B cell (primary cell): ENCODE measurements around the gene CRYBG3. TPM values are rescaled to one million over a fixed set of nuclear protein-coding genes. Genes with fewer than 3 reads are reported as not detected.
A peak's percentile ranks its signal among the peaks of the same experiment; 100 is the strongest.

Experiments used
- ATAC-seq: fragments of 200-7000 bp; cut with Tn5 transposase; one replicate; pipeline ENCODE4 v1.10.0; 2021; ENCODE audit warnings: low read depth, mild to moderate bottlenecking, moderate number of reproducible peaks, moderate library complexity
- CTCF ChIA-PET: fragments of 350-600 bp; sonication (Branson Sonifier 250); formaldehyde crosslinking; loops from one replicate; lab custom pipeline; 2021; ENCODE audit warnings: antibody characterized with exemption, inconsistent platforms; lab: Charles Lee
- POLR2A ChIA-PET: fragments of 350-600 bp; sonication (Branson Sonifier 250); formaldehyde crosslinking; loops from one replicate; lab custom pipeline; 2021; ENCODE audit warnings: antibody characterized with exemption; lab: Charles Lee
- DNase-seq: peaks from one replicate; pipeline ENCODE4 v3.0.0; 2013
- H2AFZ ChIP-seq: 2 replicates; pipeline ENCODE4 v1.6.1; 2012; ENCODE audit warnings: mild to moderate bottlenecking, low read depth, low read length; ENCODE audit not compliant: insufficient read depth, poor library complexity, severe bottlenecking
- H3K27ac ChIP-seq, 2 donors: 1 replicate in 1 of 2; 2 replicates in 1 of 2; pipeline ENCODE4 v1.5.1; 2012 to 2013; ENCODE audit warnings: low read length in 2 of 2, mild to moderate bottlenecking in 2 of 2, moderate library complexity in 1 of 2
- H3K27me3 ChIP-seq, 4 experiments: fragments of 200-600 bp in 1 of 4; sonication (generic) in 1 of 4; replicated peaks in 1 of 4; 1 replicate in 2 of 4; 2 replicates in 2 of 4; pipeline versions ENCODE4 v1.6.1 to v1.7.0; 2013 to 2016; ENCODE audit warnings: low read length in 3 of 4, mild to moderate bottlenecking in 2 of 4, mixed read lengths in 1 of 4, moderate library complexity in 1 of 4; ENCODE audit not compliant: insufficient read depth in 4 of 4, control insufficient read depth in 3 of 4; ENCODE audit errors: control extremely low read depth in 1 of 4
- H3K36me3 ChIP-seq, 2 experiments: replicated peaks in 1 of 2; 1 replicate in 1 of 2; 2 replicates in 1 of 2; pipeline versions ENCODE4 v1.6.1 to v1.7.1; 2013; ENCODE audit warnings: low read length in 1 of 2; ENCODE audit not compliant: insufficient read depth in 2 of 2, control insufficient read depth in 1 of 2; ENCODE audit errors: control extremely low read depth in 1 of 2, extremely low read depth in 1 of 2
- H3K4me1 ChIP-seq, 2 donors: fragments of 200-600 bp in 1 of 2; sonication (generic) in 1 of 2; 1 replicate in 1 of 2; 2 replicates in 1 of 2; pipeline versions ENCODE4 v1.5.1 to v1.6.1; 2013 to 2017; ENCODE audit warnings: low read length in 2 of 2; ENCODE audit not compliant: control insufficient read depth in 2 of 2, insufficient read depth in 2 of 2
- H3K4me2 ChIP-seq: replicated peaks from 2 replicates; pipeline ENCODE3; 2012; ENCODE audit warnings: mild to moderate bottlenecking, low read depth, low read length; ENCODE audit not compliant: poor library complexity, severe bottlenecking
- H3K4me3 ChIP-seq, 5 experiments: fragments of 200-600 bp in 1 of 5; sonication (generic) in 1 of 5; 1 replicate in 3 of 5; 2 replicates in 2 of 5; pipeline versions ENCODE4 v1.5.1 to v1.7.0; 2011 to 2016; ENCODE audit warnings: low read length in 4 of 5, mild to moderate bottlenecking in 4 of 5, low read depth in 2 of 5, control low read depth in 1 of 5, moderate library complexity in 1 of 5; ENCODE audit not compliant: insufficient read depth in 1 of 5; ENCODE audit errors: control extremely low read depth in 1 of 5, extremely low read depth in 1 of 5
- H3K79me2 ChIP-seq: fragments of 200-600 bp; sonication (generic); one replicate; pipeline ENCODE4 v1.6.0; 2016; ENCODE audit warnings: low read length; ENCODE audit not compliant: control insufficient read depth, insufficient read depth
- H3K9ac ChIP-seq: fragments of 200-600 bp; sonication (generic); 2 replicates; pipeline ENCODE4 v1.6.1; 2017; ENCODE audit warnings: mild to moderate bottlenecking, low read length, moderate library complexity
- H3K9me3 ChIP-seq, 3 donors: one replicate each; pipeline versions ENCODE4 v1.6.1 to v1.7.1; 2013; ENCODE audit warnings: low read length in 2 of 3; ENCODE audit not compliant: control insufficient read depth in 2 of 3, insufficient read depth in 1 of 3; ENCODE audit errors: control extremely low read depth in 1 of 3
- H4K20me1 ChIP-seq: 2 replicates; pipeline ENCODE4 v1.6.0; 2012; ENCODE audit warnings: mild to moderate bottlenecking, low read length; ENCODE audit not compliant: insufficient read depth, control insufficient read depth, poor library complexity, severe bottlenecking
- H3K27ac Mint-ChIP-seq: one replicate; pipeline ENCODE4 v1.8.0; 2021; ENCODE audit warnings: mixed read lengths
- H3K27me3 Mint-ChIP-seq: one replicate; pipeline ENCODE4 v1.8.0; 2021; ENCODE audit warnings: mixed read lengths
- H3K4me1 Mint-ChIP-seq: one replicate; pipeline ENCODE4 v1.8.0; 2021; ENCODE audit warnings: mixed read lengths
- H3K4me3 Mint-ChIP-seq: one replicate; pipeline ENCODE4 v1.8.0; 2021; ENCODE audit warnings: mixed read lengths
- H3K9me3 Mint-ChIP-seq: one replicate; pipeline ENCODE4 v1.8.0; 2022; ENCODE audit warnings: mixed read lengths; ENCODE audit not compliant: insufficient read depth
- EZH2 ChIP-seq: IDR thresholded peaks from 2 replicates; pipeline ENCODE4 v1.6.1; 2012; ENCODE audit warnings: borderline replicate concordance, low read depth, mild to moderate bottlenecking, moderate library complexity, low read length; ENCODE audit not compliant: insufficient read depth, poor library complexity, severe bottlenecking
- WGBS: methylation state at CpG from one replicate; pipeline ENCODE4 v1.1.5; 2013; ENCODE audit warnings: missing lambda C conversion rate; ENCODE audit not compliant: insufficient coverage; 5-methylcytosine and 5-hydroxymethylcytosine counted together
- intact Hi-C: fragments of 100-400 bp; cut with micrococcal nuclease; formaldehyde crosslinking; loops from one replicate; pipeline ENCODE4 v1.10.0; 2022
- polyA plus RNA-seq: library from polyadenylated mRNA; depleted of rRNA; stranded (reverse); fragments of >200 nt; gene quantifications from 2 replicates; pipeline ENCODE4 v1.2.3, GENCODE V29; 2012
- total RNA-seq, 2 donors: library from RNA; stranded (reverse); fragments of 120-200 nt in 1 of 2; gene quantifications; 1 replicate in 1 of 2; 2 replicates in 1 of 2; pipeline versions ENCODE4 v1.2.3 to v1.2.4, GENCODE V29; 2013 to 2022
- TF ChIP-seq, protein P1 (sequence below): fragments of 200-600 bp; IDR thresholded peaks from one replicate; pipeline ENCODE4 v1.8.0; 2022; ENCODE audit warnings: antibody characterized with exemption, mild to moderate bottlenecking

Gene CRYBG3
- total and polyA plus RNA-seq, 2 donors (not counting 1 experiment from before 2014, with no cell fraction given), result 2.2 to 3.0 TPM

DNA sequence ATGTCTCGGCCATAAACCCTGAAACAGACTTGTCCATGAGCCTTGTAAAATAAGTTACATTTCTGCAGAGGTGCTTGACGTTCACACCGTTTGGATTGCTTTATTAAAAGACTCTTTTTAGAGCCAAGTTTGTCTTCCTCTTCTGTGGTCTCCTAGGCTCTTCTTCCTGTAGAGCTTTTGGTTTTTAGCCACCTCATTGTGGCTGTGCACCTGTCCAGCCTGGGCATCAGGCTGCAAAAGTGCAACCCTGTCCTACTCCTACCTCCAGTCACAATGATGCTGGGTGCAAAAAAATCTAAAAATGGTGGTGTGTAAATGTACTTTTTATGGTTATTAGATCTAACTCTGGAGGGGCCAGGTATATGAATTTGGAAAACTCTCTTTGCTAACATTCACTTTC, 153.2 kb downstream of the CRYBG3 start:
- Histone ChIP-seq H3K27me3 (no peaks in the 10 kb centered on the region), H3K4me3 (no peak overlapping the region), H3K4me2 (no peak overlapping the region), H4K20me1 (no peaks in the 10 kb centered on the region), H3K36me3 (no peaks in the 10 kb centered on the region), H3K9ac (no peak overlapping the region), H3K4me1 (peaks cover 15 to 16% of the 10 kb centered on the region in 2 donors), H3K27ac (no peak overlapping the region), H3K79me2 (peaks cover 7% of the 10 kb centered on the region), H2AFZ (peak overlapping the region; percentile 38), H3K9me3 (no peaks in the 10 kb centered on the region)
- TF ChIP-seq, protein P1, sequence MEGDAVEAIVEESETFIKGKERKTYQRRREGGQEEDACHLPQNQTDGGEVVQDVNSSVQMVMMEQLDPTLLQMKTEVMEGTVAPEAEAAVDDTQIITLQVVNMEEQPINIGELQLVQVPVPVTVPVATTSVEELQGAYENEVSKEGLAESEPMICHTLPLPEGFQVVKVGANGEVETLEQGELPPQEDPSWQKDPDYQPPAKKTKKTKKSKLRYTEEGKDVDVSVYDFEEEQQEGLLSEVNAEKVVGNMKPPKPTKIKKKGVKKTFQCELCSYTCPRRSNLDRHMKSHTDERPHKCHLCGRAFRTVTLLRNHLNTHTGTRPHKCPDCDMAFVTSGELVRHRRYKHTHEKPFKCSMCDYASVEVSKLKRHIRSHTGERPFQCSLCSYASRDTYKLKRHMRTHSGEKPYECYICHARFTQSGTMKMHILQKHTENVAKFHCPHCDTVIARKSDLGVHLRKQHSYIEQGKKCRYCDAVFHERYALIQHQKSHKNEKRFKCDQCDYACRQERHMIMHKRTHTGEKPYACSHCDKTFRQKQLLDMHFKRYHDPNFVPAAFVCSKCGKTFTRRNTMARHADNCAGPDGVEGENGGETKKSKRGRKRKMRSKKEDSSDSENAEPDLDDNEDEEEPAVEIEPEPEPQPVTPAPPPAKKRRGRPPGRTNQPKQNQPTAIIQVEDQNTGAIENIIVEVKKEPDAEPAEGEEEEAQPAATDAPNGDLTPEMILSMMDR, result no peak
- TF ChIP-seq EZH2, result no peak
- DNase-seq (no peak), ATAC-seq (no peak)
- no peak overlapping the region for H3K27ac Mint-ChIP-seq
- H3K4me1 Mint-ChIP-seq, result peaks cover 27% of the 10 kb centered on the region
- WGBS, result 21% methylated on average over 3 of the region's 3 CpGs
- intact Hi-C loops, result loop anchor here (10.0 kb wide), 1 partner anchor 620 kb away; the partner anchor contains the start of gene CPOX
- H3K4me3 Mint-ChIP-seq, result peak overlapping the region; percentile 19
- ChIA-PET POLR2A (no interaction called here), CTCF (no interaction called here)
- no peaks in the 10 kb centered on the region for H3K27me3 Mint-ChIP-seq
- no peaks in the 10 kb centered on the region for H3K9me3 Mint-ChIP-seq

DNA sequence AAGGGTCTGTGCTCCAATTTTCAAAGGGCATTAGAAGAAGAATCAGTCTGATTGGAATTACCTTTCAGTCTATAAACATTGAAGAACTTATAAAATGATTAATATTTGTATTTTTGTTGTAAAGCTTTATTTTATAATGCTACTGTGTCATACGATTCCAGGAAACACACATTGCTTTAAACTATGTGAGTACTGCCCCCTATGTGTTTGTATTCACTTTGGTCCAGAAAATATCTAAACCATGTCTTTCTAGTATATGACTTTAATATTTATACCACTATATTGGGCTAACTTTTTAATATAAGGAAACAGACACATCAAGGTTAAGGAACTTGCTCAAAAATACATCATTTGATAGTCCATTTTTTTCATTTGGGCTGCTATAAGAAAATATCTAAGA, 153.7 kb downstream of the CRYBG3 start:
- CTCF ChIA-PET, result no interaction called here
- H3K79me2 ChIP-seq, result peaks cover 7% of the 10 kb centered on the region
- H3K27me3 ChIP-seq, result no peaks in the 10 kb centered on the region
- H3K9ac ChIP-seq, result no peak overlapping the region
- POLR2A ChIA-PET, result no interaction called here
- no peak overlapping the region for H3K4me3 ChIP-seq
- peaks cover 15 to 16% of the 10 kb centered on the region in 2 donors for H3K4me1 ChIP-seq
- no peaks in the 10 kb centered on the region for H3K9me3 ChIP-seq
- TF ChIP-seq, protein P1, result no peak
- no peak for TF ChIP-seq EZH2
- no peaks in the 10 kb centered on the region for H3K36me3 ChIP-seq
- WGBS, result no CpG with 5 or more reads among the region's 1 CpG
- Mint-ChIP-seq H3K27ac (no peak overlapping the region), H3K27me3 (no peaks in the 10 kb centered on the region), H3K9me3 (no peaks in the 10 kb centered on the region), H3K4me3 (no peak overlapping the region), H3K4me1 (peaks cover 22% of the 10 kb centered on the region)
- no peak overlapping the region for H3K4me2 ChIP-seq
- ATAC-seq (no peak), DNase-seq (no peak)
- intact Hi-C loops, result loop anchor here (10.0 kb wide), 1 partner anchor 619 kb away; the partner anchor contains the start of gene CPOX
- H4K20me1 ChIP-seq, result no peaks in the 10 kb centered on the region
- peak overlapping the region; percentile 38 for H2AFZ ChIP-seq
- H3K27ac ChIP-seq, result no peak overlapping the region
